ENCODE results near the gene SLC25A38. TPM values are rescaled to one million over a fixed set of nuclear protein-coding genes. Genes with fewer than 3 reads are reported as not detected.

Gene SLC25A38
- total RNA-seq, 1 donor from 2014 or later = 20.6 TPM

DNA sequence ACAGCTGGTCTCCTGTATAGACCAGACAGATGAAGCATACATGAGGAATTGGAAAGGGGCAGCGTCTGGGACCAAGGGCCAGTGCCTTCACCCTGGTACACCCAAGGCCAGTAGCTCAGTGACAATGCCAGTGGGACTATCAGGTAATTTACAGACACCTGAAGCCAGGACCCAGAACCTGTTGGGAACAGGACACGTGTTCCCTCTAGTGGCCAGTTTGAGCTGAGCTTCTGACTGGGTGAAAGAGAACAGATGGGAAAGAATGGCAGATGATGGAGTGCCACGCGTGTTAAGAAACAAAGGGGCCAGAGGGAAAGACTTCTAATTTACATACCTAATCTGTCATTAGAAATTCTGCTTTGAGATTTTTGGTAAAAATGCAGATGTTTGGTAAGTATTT lies 5.1 kb upstream of the SLC25A38 start:
- Histone ChIP-seq H3K27me3 (no peaks in the 10 kb centered on the region), H3K36me3 (no peaks in the 10 kb centered on the region), H3K9me3 (no peaks in the 10 kb centered on the region), H3K4me1 (peaks cover 8% of the 10 kb centered on the region), H3K4me3 (no peak overlapping the region), H3K27ac (no peak overlapping the region)
- intact Hi-C loops (cut with DNase I) = no loop called here
- no peak for DNase-seq (ENCODE audit: extremely low spot score in 2 of 2)
- TF ChIP-seq CTCF (IDR thresholded peaks at IDR 0.05) = peak in 1 of 3 experiments; percentile 27
- TF ChIP-seq POLR2AphosphoS5 (IDR thresholded peaks at IDR 0.05; ENCODE audit: insufficient read depth in 1 of 2, low read depth in 1 of 2) = no peak

GRCh38 chr3:39378957-39379777 lies 4.0 kb upstream of the SLC25A38 start:
- intact Hi-C loops (cut with DNase I) = no loop called here
- no peaks in the 10 kb centered on the region for H3K9me3 ChIP-seq
- no peak overlapping the region for H3K4me3 ChIP-seq
- TF ChIP-seq POLR2AphosphoS5 (IDR thresholded peaks at IDR 0.05; ENCODE audit: insufficient read depth in 1 of 2, low read depth in 1 of 2) (no peak), CTCF (IDR thresholded peaks at IDR 0.05) (no peak), POLR2A (IDR thresholded peaks at IDR 0.05) (no peak)
- no peak for DNase-seq (ENCODE audit: extremely low spot score in 2 of 2)
- H3K27me3 ChIP-seq = no peaks in the 10 kb centered on the region
- no peaks in the 10 kb centered on the region for H3K36me3 ChIP-seq
- no peak overlapping the region for H3K27ac ChIP-seq
- H3K4me1 ChIP-seq = peaks cover 8% of the 10 kb centered on the region

- Histone ChIP-seq H3K4me1 (peaks cover 13% of the 10 kb centered on the region), H3K27me3 (no peaks in the 10 kb centered on the region), H3K9me3 (no peaks in the 10 kb centered on the region), H3K4me3 (no peak overlapping the region), H3K36me3 (no peaks in the 10 kb centered on the region), H3K27ac (no peak overlapping the region)
- intact Hi-C loops (cut with DNase I) = no loop called here
- DNase-seq (ENCODE audit: extremely low spot score in 2 of 2) = no peak
- TF ChIP-seq CTCF (IDR thresholded peaks at IDR 0.05) (no peak), POLR2AphosphoS5 (IDR thresholded peaks at IDR 0.05; ENCODE audit: insufficient read depth in 1 of 2, low read depth in 1 of 2) (no peak), POLR2A (IDR thresholded peaks at IDR 0.05) (no peak)
Observed at GRCh38 chr3:39379778-39380155, 3.4 kb upstream of the SLC25A38 start.

DNA sequence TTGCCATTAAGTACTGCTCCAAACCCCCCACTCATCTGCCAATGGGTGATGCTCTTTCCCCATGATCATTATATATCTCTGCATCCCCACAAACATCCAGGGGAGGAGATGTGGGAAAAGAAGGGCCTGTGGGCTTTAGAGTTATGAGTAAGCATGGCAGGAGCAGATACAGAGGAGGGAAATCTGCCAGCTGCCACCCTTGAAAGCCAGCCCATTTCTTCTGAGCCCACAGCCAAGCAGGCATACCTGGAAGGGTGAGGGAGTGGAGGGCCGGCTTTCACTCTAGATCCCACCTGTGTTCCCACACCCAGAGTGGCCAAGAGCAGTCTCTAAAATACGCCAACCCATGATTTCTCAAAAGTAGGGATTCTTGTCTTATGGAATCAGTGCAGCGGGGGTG lies 1.7 kb upstream of the SLC25A38 start:
- TF ChIP-seq POLR2AphosphoS5 (IDR thresholded peaks at IDR 0.05; ENCODE audit: insufficient read depth in 1 of 2, low read depth in 1 of 2) = no peak
- no peak for TF ChIP-seq POLR2A (IDR thresholded peaks at IDR 0.05)
- no peak for TF ChIP-seq CTCF (IDR thresholded peaks at IDR 0.05)
- intact Hi-C loops (cut with DNase I) = no loop called here
- Histone ChIP-seq H3K9me3 (no peaks in the 10 kb centered on the region), H3K4me3 (no peak overlapping the region), H3K4me1 (peaks cover 28% of the 10 kb centered on the region), H3K27ac (no peak overlapping the region), H3K36me3 (no peaks in the 10 kb centered on the region), H3K27me3 (no peaks in the 10 kb centered on the region)
- DNase-seq (ENCODE audit: extremely low spot score in 2 of 2) = no peak

Data from vagina (tissue), 2 donors.